GM19238 (cell line): ENCODE measurements around the gene IFT22.
"Not testable (repeated sequence)": the region's sequence is repeated elsewhere in the genome, so short reads cannot be mapped to it uniquely, and the experiment has no call there.

Experiments used
- DNase-seq: peaks from one replicate; pipeline ENCODE4 v3.0.0; 2011; ENCODE audit warnings: low spot score; ENCODE audit not compliant: insufficient read length

IFT22 gene

DNA sequence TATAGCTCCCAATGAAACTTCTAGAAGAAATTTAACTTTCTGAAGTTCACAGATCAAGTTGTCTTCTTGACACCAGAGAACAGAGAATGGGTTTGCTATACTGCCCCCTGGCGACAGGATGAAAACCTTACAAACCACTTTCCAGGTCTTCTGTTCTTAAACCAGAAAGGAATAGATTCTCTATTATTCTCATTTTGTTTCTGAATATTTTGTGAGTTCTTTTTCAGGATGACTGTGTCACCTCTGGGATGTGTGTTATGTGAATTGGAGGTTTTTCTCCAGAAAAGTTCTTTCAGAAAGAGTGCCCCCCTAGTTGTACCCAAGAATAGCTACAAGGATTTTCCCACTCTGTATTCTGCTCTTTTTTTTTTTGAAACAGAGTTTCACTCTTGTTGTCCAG lies 6.3 kb downstream of the IFT22 start:
- peak; percentile 26 for DNase-seq

- peak; percentile 20 for DNase-seq
Measured at GRCh38 chr7:101308245-101309085, 13.1 kb downstream of the IFT22 start.

DNA sequence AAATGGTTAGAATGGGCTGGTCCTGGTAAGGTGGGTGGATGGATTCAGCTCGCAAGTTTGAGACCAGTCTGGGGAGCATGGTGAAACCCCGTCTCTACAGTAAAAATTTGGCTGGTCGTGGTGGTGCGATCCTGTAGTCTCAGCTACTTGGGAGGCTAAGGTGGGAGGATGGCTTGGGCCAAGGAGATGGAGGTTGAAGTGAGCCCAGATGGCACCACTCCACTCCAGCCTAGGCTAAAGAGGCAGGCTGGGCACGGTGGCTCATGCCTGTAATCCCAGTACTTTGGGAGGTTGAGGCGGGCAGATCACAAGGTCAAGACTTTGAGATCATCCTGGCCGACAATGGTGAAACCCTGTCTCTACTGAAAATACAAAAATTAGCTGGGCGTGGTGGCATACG lies 15.3 kb downstream of the IFT22 start:
- DNase-seq, result no peak

- DNase-seq, result no peak
Measured at GRCh38 chr7:101303102-101303701, 18.4 kb downstream of the IFT22 start.

DNA sequence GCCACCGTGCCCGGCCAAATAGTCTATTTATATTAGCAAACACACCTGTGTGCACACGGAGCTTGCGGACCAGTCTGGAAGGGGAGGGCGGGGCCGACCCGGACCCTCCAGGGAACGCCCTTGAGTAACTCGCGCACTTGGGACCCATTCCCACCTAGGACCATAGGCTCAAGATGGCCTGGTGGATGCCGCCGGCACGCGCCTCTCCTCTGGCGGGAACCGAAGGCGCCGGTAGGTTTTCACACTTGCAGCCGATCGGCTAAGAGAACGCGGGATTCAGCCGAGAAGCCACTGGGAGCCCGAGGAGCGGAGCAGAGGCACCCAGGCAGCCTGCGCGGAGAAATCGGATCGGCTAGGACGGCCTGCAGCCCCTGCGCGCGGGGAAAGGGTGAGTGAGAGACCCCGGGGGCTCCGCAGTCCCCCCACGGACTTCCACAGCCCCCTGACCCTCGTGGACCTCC lies 18.9 kb downstream of the IFT22 start:
- DNase-seq, result no peak

DNA sequence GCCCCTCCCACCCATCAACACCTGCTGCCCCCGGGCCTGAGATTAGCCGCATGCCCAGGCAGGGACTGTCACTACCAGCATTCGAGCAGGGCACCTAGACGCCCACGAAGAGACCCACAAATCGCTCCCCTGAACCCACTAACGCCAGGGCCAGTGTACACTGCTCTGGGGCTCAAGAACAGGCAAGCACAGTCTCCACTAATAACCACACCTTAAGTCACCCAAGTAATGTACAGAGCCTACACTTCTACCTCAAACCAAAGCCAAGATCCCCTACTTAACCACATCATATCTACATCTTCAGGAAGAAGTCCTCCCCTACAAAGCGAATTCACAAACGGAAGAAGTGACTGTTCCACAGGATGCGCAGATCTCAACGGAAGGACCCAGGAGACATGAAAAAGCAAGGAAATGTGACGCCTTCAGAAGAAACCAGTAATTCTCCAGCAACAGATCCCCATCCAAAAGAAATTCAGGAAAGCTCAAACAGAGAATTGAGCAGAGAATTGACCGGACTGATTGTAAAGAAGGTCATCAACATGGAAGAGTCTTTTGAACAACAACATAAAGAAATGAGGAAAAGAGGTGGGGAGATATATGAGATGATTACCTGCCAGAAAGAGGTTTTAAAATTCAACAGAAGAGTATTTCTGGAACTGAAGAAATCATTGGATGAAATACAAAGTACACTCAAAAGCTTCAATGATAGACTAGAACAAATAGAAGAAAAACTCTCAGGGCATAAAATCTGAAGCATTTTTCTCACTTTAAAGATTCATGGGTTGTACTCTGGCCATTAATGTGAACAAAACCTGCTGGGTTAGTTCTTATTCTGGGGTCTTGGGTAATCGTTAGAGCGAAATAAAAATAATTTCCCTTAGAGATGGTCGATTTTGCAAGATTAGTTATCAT lies 20.9 kb downstream of the IFT22 start:
- DNase-seq, result no peak

- no peak for DNase-seq
Measured at GRCh38 chr7:101299511-101300464, 21.8 kb downstream of the IFT22 start.

GRCh38 chr7:101294832-101295121 lies 26.8 kb downstream of the IFT22 start:
- DNase-seq, result no peak

GRCh38 chr7:101294039-101294831 lies 27.4 kb downstream of the IFT22 start:
- no peak for DNase-seq

DNA sequence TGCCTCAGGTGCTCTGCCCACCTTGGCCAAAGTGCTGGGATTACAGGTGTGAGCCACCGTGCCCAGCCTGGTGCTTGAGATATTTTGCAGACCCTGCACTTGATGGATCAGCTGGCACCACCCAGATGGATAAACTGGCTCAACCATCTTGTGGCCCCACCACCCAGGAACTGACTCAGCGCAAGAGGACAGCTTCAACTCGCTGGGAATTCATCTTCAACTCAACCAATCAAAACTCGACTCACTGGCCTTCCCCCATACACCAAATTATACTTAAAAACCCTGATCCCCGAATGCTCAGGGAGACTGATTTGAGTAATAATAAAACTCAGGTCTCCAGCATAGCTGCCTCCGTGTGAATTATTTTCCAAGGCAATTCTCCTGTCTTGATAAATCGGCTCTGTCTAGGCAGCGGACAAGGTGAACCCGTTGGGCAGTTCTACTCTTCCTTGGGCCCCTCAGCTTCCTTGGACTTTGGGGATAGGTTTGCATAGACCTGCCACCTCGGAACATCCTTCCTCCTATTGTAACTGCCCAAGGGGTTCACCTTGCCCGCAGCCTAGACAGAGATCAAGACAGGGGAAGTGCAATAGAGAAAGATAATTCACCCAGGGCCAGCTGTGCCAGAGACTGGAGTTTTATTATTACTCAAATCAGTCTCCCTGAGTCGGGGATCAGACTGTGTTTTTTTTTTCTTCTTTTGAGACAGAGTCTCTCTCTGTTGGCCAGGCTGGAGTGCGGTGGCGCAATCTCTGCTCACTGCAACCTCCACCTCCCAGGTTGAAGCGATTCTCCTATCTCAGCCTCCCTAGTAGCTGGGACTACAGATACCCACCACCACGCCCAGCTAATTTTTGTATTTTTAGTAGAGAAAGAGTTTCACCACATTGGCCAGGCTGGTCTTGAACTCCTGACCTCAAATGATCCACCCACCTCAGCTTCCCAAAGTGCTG lies 28.3 kb downstream of the IFT22 start:
- not testable (repeated sequence) for DNase-seq

- not testable (repeated sequence) for DNase-seq
Measured at GRCh38 chr7:101292566-101292965, 29.0 kb downstream of the IFT22 start.

DNA sequence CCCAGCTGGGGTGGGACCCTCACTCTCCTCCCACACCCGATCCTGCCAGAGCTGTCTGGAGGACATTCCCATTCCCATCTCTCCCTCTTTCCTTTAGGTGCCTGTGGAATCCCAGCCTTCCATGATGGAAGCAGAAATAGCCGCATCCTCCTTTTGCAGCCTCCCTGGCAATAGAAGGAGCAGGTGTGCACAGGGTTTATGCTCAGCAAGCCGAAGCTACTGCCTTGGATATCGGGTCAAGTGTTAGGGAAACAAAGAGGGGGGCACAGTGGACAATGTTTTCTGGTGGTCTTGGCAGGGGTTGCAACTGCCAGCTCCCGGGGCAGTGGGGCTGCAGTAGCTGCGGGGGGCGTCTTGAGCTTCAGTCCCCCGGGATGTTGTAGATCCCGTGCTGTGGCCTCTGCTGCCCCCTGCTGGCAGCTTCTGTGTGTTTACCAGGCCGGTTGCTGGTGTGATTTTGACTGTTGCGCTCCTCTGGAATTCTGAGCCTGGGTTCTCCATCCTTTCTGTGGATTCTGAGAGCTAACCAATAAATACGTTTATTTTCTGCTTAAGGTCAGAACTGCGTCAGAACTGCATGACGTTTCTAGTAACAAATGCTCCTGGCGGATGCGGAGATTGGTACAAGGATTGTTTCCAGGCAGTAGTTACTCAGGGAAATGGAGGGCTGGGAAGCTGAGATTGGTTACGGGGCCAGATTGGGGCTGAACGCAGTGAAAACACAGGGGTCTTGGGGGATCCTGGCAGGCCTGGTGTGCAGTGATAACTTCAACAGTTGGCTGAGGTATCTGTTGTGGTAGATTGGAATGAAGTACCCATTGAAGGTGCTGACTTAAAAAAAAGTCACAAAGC lies 31.2 kb downstream of the IFT22 start:
- not testable (repeated sequence) for DNase-seq

GRCh38 chr7:101289687-101290086 lies 31.9 kb downstream of the IFT22 start:
- not testable (repeated sequence) for DNase-seq

DNA sequence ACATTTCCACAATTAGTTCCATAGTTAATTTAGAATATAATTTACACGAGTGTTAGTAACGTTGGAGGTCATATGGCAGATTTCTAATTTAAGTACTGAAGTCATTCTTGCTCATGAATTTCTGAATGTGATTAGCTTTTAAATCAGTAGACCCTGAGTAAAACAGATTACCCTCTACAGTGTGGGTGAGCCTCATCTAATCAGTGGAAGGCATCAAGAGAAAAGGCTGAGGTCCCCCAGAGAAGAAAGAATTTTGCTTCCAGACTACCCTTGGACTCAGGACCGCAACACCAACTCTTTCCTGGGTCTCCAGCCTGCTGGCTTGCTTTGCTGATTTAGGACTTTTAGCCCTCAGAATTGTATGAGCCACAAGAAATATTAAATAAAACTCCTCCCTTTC lies 33.2 kb downstream of the IFT22 start:
- no peak for DNase-seq

- DNase-seq, result no peak
Measured at GRCh38 chr7:101287032-101287431, 34.6 kb downstream of the IFT22 start.

- DNase-seq, result not testable (repeated sequence)
Measured at GRCh38 chr7:101285880-101286279, 35.7 kb downstream of the IFT22 start.

DNA sequence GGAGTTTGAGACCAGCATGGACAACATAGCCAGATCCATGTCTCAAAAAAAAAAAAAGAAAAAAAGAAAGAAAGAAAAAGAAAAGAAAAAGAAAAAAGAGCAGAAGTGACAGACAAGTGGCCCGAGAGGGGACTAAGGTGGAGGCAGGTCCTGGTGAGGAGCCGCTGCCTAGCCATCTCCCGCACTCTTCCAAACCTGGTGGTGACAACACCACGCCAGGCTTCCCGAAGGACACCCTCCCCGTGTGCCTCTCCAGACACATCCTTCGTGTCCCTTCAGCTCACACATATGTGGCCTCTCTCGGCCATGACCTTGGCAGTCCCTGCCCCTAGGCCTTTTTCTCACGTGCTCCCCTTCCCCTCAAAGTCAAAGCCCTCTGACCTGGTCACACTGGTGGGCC lies 36.4 kb downstream of the IFT22 start:
- DNase-seq, result no peak

DNA sequence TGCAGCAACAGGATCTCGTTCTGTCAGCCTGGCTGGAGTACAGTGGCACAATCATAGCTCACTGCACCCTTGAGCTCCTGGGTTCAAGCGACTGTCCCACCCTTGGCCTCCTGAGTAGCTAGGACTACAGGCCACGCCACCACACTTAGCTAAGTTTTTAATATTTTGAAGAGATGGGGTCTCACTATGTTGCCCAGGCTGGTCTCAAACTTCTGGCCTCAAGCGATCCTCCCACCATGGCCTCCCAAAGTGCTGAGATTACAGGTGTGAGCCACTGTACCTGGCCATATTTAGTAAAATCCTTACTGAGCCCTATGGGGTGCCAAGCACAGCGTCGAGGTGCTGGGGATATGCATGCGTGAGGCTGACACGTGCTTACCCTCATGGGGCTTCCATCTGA lies 40.7 kb downstream of the IFT22 start:
- DNase-seq, result not testable (repeated sequence)
